Thymus (tissue), 11 donors: ENCODE data around the gene FAM83F. TPM values are rescaled to one million over a fixed set of nuclear protein-coding genes. Genes with fewer than 3 reads are reported as not detected.

ENCODE experiments used
- DNase-seq, 9 donors: peaks; one replicate each; pipeline ENCODE4 v3.0.0-alpha.2; 2013; ENCODE audit warnings: low spot score in 9 of 9, low read depth in 6 of 9, missing footprints in 1 of 9
- H3K27ac ChIP-seq, 2 donors: one replicate each; pipeline ENCODE4 v1.5.1; 2013; ENCODE audit warnings: control low read depth in 1 of 2, low read depth in 1 of 2, low read length in 1 of 2, mild to moderate bottlenecking in 1 of 2, moderate library complexity in 1 of 2
- H3K27me3 ChIP-seq, 2 donors: one replicate each; pipeline ENCODE4 v1.5.1; 2013; ENCODE audit warnings: low read length in 1 of 2; ENCODE audit not compliant: control insufficient read depth in 2 of 2, insufficient read depth in 1 of 2
- H3K36me3 ChIP-seq, 2 donors: one replicate each; pipeline ENCODE4 v1.5.1; 2013; ENCODE audit warnings: low read length in 1 of 2, mild to moderate bottlenecking in 1 of 2, moderate library complexity in 1 of 2; ENCODE audit not compliant: control insufficient read depth in 2 of 2, insufficient read depth in 2 of 2
- H3K4me1 ChIP-seq, 2 donors: one replicate each; pipeline ENCODE4 v1.5.1; 2013; ENCODE audit warnings: low read length in 2 of 2; ENCODE audit not compliant: control insufficient read depth in 2 of 2, insufficient read depth in 2 of 2
- H3K4me3 ChIP-seq, 2 donors: one replicate each; pipeline ENCODE4 v1.5.1; 2013; ENCODE audit warnings: low read length in 2 of 2, control low read depth in 1 of 2, mild to moderate bottlenecking in 1 of 2
- H3K9me3 ChIP-seq, 2 donors: one replicate each; pipeline ENCODE4 v1.5.1; 2013; ENCODE audit warnings: low read length in 1 of 2, mild to moderate bottlenecking in 1 of 2; ENCODE audit not compliant: control insufficient read depth in 2 of 2, insufficient read depth in 1 of 2
- WGBS: extraction: QIAGEN DNeasy Blood & Tissue Kit; methylation state at CpG from one replicate; pipeline ENCODE4 v1.1.7; 2013; 5-methylcytosine and 5-hydroxymethylcytosine counted together
- polyA plus RNA-seq: library from polyadenylated mRNA; stranded (reverse); fragments of 200-250 nt; gene quantifications from one replicate; pipeline ENCODE4 v1.2.3, GENCODE V29; 2013
- total RNA-seq: library from RNA; stranded (reverse); fragments of 120-200 nt; gene quantifications from one replicate; pipeline ENCODE4 v1.2.4, GENCODE V29; 2013
- donor health status: healthy.

FAM83F gene
- total and polyA plus RNA-seq, 2 donors = 2.0 to 2.4 TPM

GRCh38 chr22:40015358-40015976 is 20.7 kb downstream of the FAM83F start:
- Histone ChIP-seq H3K27ac (no peak overlapping the region), H3K36me3 (no peaks in the 10 kb centered on the region), H3K9me3 (no peaks in the 10 kb centered on the region), H3K4me3 (no peak overlapping the region), H3K27me3 (no peaks in the 10 kb centered on the region), H3K4me1 (peaks cover 0 to 18% of the 10 kb centered on the region in 2 donors)
- DNase-seq = no peak
- WGBS = 92% methylated on average over 10 of the region's 10 CpGs

DNA sequence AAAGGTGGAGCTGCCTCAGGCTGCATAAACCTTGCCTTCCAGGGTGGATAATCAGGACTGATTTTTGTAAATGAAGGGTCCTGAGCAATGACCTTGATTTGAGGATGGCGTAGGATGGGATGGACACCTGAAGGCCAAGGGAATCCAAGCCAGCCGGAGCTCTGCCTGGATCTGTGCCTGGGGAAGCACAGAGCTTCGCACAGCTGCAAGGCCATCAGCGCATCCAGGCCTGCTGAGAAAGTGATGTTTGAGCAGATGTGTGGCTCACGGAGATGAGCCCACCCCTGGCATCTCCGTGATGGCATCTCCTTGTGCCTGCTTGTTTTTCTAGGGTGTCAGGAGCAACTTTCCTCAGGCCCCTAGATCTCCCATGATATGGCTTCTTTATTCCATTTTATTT is 23.3 kb downstream of the FAM83F start:
- Histone ChIP-seq H3K27me3 (no peaks in the 10 kb centered on the region), H3K27ac (no peak overlapping the region), H3K9me3 (no peaks in the 10 kb centered on the region), H3K4me1 (peaks cover 6 to 27% of the 10 kb centered on the region in 2 donors), H3K4me3 (no peak overlapping the region), H3K36me3 (no peaks in the 10 kb centered on the region)
- no peak for DNase-seq
- WGBS = 99% methylated on average over 6 of the region's 6 CpGs

- DNase-seq = no peak
- Histone ChIP-seq H3K36me3 (no peaks in the 10 kb centered on the region), H3K4me3 (no peak overlapping the region), H3K9me3 (no peaks in the 10 kb centered on the region), H3K27ac (no peak overlapping the region), H3K4me1 (peaks cover 17 to 37% of the 10 kb centered on the region in 2 donors), H3K27me3 (no peaks in the 10 kb centered on the region)
- 96% methylated on average over 9 of the region's 9 CpGs for WGBS
Observed at GRCh38 chr22:40019100-40019499, 24.3 kb downstream of the FAM83F start.

DNA sequence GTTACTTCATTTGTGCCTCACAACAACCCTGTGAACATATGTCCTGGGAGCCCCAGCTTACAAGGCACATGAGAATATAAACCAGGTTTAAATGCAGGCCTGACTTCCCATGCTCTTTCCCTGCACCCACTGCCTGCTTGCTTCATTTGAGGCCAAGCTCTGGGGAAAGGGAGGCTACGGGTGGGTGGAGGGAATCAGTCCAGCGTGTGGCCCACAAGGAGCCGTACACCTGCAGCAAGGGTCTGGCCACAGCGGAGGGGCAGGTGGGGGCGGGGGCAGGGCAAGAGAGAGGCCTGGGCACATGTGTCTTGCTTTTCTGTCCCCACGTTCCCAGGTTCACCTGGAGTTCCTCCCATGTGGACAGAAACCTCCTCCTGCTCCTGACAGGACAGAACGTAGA is 26.2 kb downstream of the FAM83F start:
- Histone ChIP-seq H3K4me1 (peaks cover 26 to 43% of the 10 kb centered on the region in 2 donors), H3K36me3 (no peaks in the 10 kb centered on the region), H3K27ac (no peak overlapping the region), H3K9me3 (no peaks in the 10 kb centered on the region), H3K27me3 (no peaks in the 10 kb centered on the region), H3K4me3 (no peak overlapping the region)
- WGBS = 95% methylated on average over 7 of the region's 7 CpGs
- DNase-seq = no peak

GRCh38 chr22:40021401-40022000 is 26.7 kb downstream of the FAM83F start:
- H3K27ac ChIP-seq = no peak overlapping the region
- H3K4me1 ChIP-seq = peaks cover 26 to 43% of the 10 kb centered on the region in 2 donors
- WGBS = 97% methylated on average over 34 of the region's 34 CpGs
- no peak for DNase-seq
- H3K9me3 ChIP-seq = peaks cover 0 to under 1% of the 10 kb centered on the region in 2 donors
- no peaks in the 10 kb centered on the region for H3K27me3 ChIP-seq
- no peaks in the 10 kb centered on the region for H3K36me3 ChIP-seq
- H3K4me3 ChIP-seq = no peak overlapping the region

GRCh38 chr22:40022536-40023240 is 27.9 kb downstream of the FAM83F start:
- no peak for DNase-seq
- H3K27me3 ChIP-seq = no peaks in the 10 kb centered on the region
- H3K9me3 ChIP-seq = peaks cover 0 to 3% of the 10 kb centered on the region in 2 donors
- no peak overlapping the region for H3K4me3 ChIP-seq
- H3K27ac ChIP-seq = peak overlapping the region in 1 of 2 donors; percentile 7
- peaks cover 26 to 51% of the 10 kb centered on the region in 2 donors for H3K4me1 ChIP-seq
- 90% methylated on average over 11 of the region's 11 CpGs for WGBS
- H3K36me3 ChIP-seq = no peaks in the 10 kb centered on the region

GRCh38 chr22:40023341-40023841 is 28.6 kb downstream of the FAM83F start:
- H3K4me1 ChIP-seq = peaks cover 26 to 55% of the 10 kb centered on the region in 2 donors
- H3K27me3 ChIP-seq = no peaks in the 10 kb centered on the region
- DNase-seq = no peak
- H3K4me3 ChIP-seq = no peak overlapping the region
- H3K9me3 ChIP-seq = peaks cover 0 to 3% of the 10 kb centered on the region in 2 donors
- H3K36me3 ChIP-seq = no peaks in the 10 kb centered on the region
- WGBS = 76% methylated on average over 16 of the region's 16 CpGs
- H3K27ac ChIP-seq = no peak overlapping the region

DNA sequence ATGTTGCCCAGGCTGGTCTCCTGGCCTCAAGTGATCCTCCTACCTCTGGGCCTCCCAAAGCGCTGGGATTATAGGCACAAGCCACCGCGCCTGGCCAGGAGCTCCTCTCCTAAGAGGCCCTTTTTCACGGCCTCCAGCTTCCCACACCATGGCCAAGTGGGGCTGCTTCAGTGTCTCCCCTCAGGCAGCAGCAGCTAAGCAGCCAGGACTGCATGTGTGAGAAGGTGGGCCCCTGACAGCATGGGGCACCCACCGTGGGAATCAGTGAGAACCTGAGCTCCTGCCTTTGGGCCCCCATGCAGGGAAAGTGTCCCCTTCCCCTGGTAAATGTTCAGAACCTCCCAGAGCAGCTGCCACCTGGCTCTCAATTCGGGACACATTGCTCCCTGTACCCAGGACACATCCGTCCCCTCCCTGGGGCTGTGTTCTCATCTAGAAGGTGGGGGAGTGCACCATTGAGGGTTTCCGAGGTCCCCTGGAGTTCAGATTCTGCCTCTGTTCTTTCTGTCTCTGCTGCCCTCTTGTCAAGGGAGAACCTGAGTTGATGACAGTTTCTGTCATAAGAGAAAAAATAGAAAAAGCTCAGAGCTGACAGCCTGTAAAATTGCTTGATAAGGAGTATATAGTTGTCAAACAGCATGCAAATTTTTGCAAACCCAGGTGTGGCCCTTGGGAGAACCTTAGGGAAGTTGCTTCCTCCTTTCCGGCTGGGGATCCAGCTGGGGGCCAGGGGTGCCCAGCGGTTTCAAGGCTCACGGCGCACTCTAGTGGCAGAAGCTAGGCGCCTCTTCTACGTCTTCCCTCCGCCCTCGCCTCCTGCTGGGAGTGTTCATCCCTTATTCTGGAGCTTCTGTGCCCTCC is 29.7 kb downstream of the FAM83F start:
- DNase-seq = peak in 7 of 9 donors; percentile 54 to 86 (median 73)
- H3K27me3 ChIP-seq = no peaks in the 10 kb centered on the region
- peaks cover 0 to 3% of the 10 kb centered on the region in 2 donors for H3K9me3 ChIP-seq
- WGBS = 44% methylated on average over 16 of the region's 16 CpGs
- H3K4me1 ChIP-seq = peaks cover 26 to 66% of the 10 kb centered on the region in 2 donors
- peak overlapping the region; percentile 46 to 84 for H3K27ac ChIP-seq
- no peak overlapping the region for H3K4me3 ChIP-seq
- no peaks in the 10 kb centered on the region for H3K36me3 ChIP-seq
